Tibial nerve (tissue), 4 donors: ENCODE results near the gene NACA2.

Experiments
- EP300 ChIP-seq, 2 donors: sonication (generic); formaldehyde crosslinking; IDR thresholded peaks; one replicate each; pipeline ENCODE4 v1.6.1; 2017; ENCODE audit warnings: antibody characterized with exemption in 2 of 2, mild to moderate bottlenecking in 1 of 2
- POLR2A ChIP-seq, 2 donors: fragments of 450-650 bp; IDR thresholded peaks; one replicate each; pipeline ENCODE4 v1.6.1; 2017; ENCODE audit warnings: antibody characterized with exemption in 2 of 2, mild to moderate bottlenecking in 2 of 2, moderate library complexity in 2 of 2
- TF ChIP-seq, protein P1 (sequence below), 5 experiments: fragments of 200-600 bp in 3 of 5; fragments of 450-650 bp in 2 of 5; sonication (generic) in 3 of 5; IDR thresholded peaks; one replicate each; pipeline ENCODE4 v1.5.1; 2016 to 2019; ENCODE audit warnings: antibody characterized with exemption in 5 of 5, mild to moderate bottlenecking in 3 of 5, moderate library complexity in 2 of 5

DNA sequence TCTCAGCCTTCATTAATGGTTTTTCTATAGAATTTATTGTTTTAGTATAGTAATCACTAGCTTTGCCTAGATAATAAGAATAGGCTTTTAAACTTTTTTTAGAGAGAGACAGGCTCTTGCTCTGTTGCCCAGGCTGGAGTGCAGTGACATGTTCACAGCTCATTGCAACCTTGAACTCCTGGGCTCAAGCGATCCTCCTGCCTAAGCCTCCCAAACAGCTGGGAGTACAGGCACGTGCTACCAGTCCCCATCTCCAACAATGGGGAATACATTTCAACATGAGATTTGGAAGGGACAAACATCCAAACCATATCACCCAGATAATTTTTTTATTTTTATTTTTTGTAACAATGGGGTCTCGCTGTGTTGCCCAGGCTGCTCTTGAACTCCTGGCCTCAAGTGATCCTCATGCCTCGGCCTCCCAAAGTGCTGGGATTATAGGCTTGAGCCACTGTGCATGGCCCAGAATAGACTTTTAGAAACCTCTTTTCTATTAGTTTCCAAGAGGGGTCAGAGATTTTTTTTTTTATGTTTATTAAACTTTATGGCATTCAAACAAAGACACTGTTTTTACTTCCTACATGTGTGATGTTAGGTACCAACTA is 7.3 kb downstream of the NACA2 start:
- TF ChIP-seq, protein P1, sequence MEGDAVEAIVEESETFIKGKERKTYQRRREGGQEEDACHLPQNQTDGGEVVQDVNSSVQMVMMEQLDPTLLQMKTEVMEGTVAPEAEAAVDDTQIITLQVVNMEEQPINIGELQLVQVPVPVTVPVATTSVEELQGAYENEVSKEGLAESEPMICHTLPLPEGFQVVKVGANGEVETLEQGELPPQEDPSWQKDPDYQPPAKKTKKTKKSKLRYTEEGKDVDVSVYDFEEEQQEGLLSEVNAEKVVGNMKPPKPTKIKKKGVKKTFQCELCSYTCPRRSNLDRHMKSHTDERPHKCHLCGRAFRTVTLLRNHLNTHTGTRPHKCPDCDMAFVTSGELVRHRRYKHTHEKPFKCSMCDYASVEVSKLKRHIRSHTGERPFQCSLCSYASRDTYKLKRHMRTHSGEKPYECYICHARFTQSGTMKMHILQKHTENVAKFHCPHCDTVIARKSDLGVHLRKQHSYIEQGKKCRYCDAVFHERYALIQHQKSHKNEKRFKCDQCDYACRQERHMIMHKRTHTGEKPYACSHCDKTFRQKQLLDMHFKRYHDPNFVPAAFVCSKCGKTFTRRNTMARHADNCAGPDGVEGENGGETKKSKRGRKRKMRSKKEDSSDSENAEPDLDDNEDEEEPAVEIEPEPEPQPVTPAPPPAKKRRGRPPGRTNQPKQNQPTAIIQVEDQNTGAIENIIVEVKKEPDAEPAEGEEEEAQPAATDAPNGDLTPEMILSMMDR (IDR thresholded peaks at IDR 0.05) = no peak
- no peak for TF ChIP-seq POLR2A (IDR thresholded peaks at IDR 0.05)
- no peak for TF ChIP-seq EP300 (IDR thresholded peaks at IDR 0.05)
